DND-41 (cell line): Measurements from ENCODE around the gene UTS2.

ENCODE experiments used
- ATAC-seq: fragments of 200-7000 bp; cut with Tn5 transposase; 3 replicates; pipeline ENCODE4 v1.9.1; 2021; ENCODE audit warnings: low read depth; ENCODE audit not compliant: insufficient read depth
- DNase-seq: peaks from one replicate; pipeline ENCODE4 v3.0.0-alpha.2; 2020
- H2AFZ ChIP-seq: 2 replicates; pipeline ENCODE4 v1.6.0; 2012; ENCODE audit warnings: low read depth, low read length
- H3K27ac ChIP-seq: 2 replicates; pipeline ENCODE4 v1.5.1; 2012; ENCODE audit warnings: low read length, inconsistent platforms
- H3K27me3 ChIP-seq: fragments of 200-600 bp; sonication (generic); 2 replicates; pipeline ENCODE4 v1.6.0; 2012; ENCODE audit warnings: low read length, mild to moderate bottlenecking, inconsistent platforms; ENCODE audit not compliant: insufficient read depth, poor library complexity
- H3K36me3 ChIP-seq: 2 replicates; pipeline ENCODE4 v1.5.1; 2012; ENCODE audit warnings: low read length, inconsistent platforms; ENCODE audit not compliant: insufficient read depth
- H3K4me1 ChIP-seq: 2 replicates; pipeline ENCODE4 v1.5.1; 2012; ENCODE audit warnings: mild to moderate bottlenecking, low read length; ENCODE audit not compliant: insufficient read depth
- H3K4me2 ChIP-seq: 2 replicates; pipeline ENCODE4 v1.6.0; 2012; ENCODE audit warnings: mild to moderate bottlenecking, moderate library complexity, low read length, inconsistent platforms; ENCODE audit not compliant: insufficient read depth
- H3K4me3 ChIP-seq, 2 experiments: fragments of 200-600 bp in 1 of 2; shearing (Covaris generic) in 1 of 2; 2 replicates each; pipeline ENCODE4 v1.5.1; 2012 to 2016; ENCODE audit warnings: inconsistent platforms in 2 of 2, low read length in 2 of 2, mild to moderate bottlenecking in 2 of 2, low read depth in 1 of 2, moderate library complexity in 1 of 2
- H3K79me2 ChIP-seq: 2 replicates; pipeline ENCODE4 v1.6.0; 2012; ENCODE audit warnings: low read length, inconsistent platforms; ENCODE audit not compliant: insufficient read depth
- H3K9ac ChIP-seq: 2 replicates; pipeline ENCODE4 v1.6.0; 2012; ENCODE audit warnings: low read depth, mild to moderate bottlenecking, inconsistent platforms, low read length, moderate library complexity
- H3K9me3 ChIP-seq: 2 replicates; pipeline ENCODE4 v1.5.1; 2012; ENCODE audit warnings: low read length, moderate library complexity, mild to moderate bottlenecking, inconsistent platforms; ENCODE audit not compliant: insufficient read depth, severe bottlenecking
- H4K20me1 ChIP-seq: 2 replicates; pipeline ENCODE4 v1.6.0; 2012; ENCODE audit warnings: low read length; ENCODE audit not compliant: insufficient read depth
- CTCF ChIP-seq: IDR thresholded peaks from 2 replicates; pipeline ENCODE4 v1.5.1; 2012; ENCODE audit warnings: borderline replicate concordance, low read length, moderate library complexity, mild to moderate bottlenecking; ENCODE audit not compliant: poor library complexity, severe bottlenecking; ENCODE audit errors: extremely low read depth
- EZH2 ChIP-seq: IDR thresholded peaks from 3 replicates; pipeline ENCODE4 v1.6.1; 2012; ENCODE audit warnings: borderline replicate concordance, low read depth, mild to moderate bottlenecking, moderate library complexity, low read length, inconsistent platforms; ENCODE audit not compliant: severe bottlenecking

Gene UTS2

GRCh38 chr1:7890853-7891252 is 38.0 kb upstream of the UTS2 start:
- H2AFZ ChIP-seq = no peak overlapping the region
- H3K4me2 ChIP-seq = no peak overlapping the region
- DNase-seq = no peak
- no peak for ATAC-seq
- TF ChIP-seq EZH2 (no peak), CTCF (no peak)
- H4K20me1 ChIP-seq = no peaks in the 10 kb centered on the region
- H3K4me3 ChIP-seq = no peak overlapping the region
- H3K79me2 ChIP-seq = no peaks in the 10 kb centered on the region
- H3K4me1 ChIP-seq = no peaks in the 10 kb centered on the region
- H3K36me3 ChIP-seq = no peaks in the 10 kb centered on the region
- H3K9me3 ChIP-seq = no peaks in the 10 kb centered on the region
- no peak overlapping the region for H3K9ac ChIP-seq
- H3K27ac ChIP-seq = no peak overlapping the region
- H3K27me3 ChIP-seq = no peaks in the 10 kb centered on the region

GRCh38 chr1:7888248-7889081 is 35.6 kb upstream of the UTS2 start:
- TF ChIP-seq EZH2 (no peak), CTCF (no peak)
- Histone ChIP-seq H3K4me1 (no peaks in the 10 kb centered on the region), H3K79me2 (no peaks in the 10 kb centered on the region), H3K9ac (no peak overlapping the region), H3K4me3 (no peak overlapping the region), H3K27me3 (no peaks in the 10 kb centered on the region), H3K9me3 (no peaks in the 10 kb centered on the region), H3K27ac (no peak overlapping the region), H4K20me1 (no peaks in the 10 kb centered on the region), H3K4me2 (no peak overlapping the region), H3K36me3 (no peaks in the 10 kb centered on the region), H2AFZ (no peak overlapping the region)
- no peak for DNase-seq
- no peak for ATAC-seq

GRCh38 chr1:7886405-7886745 is 33.5 kb upstream of the UTS2 start:
- H4K20me1 ChIP-seq = no peaks in the 10 kb centered on the region

More at GRCh38 chr1:7886405-7886745, 33.5 kb upstream of the UTS2 start:
- Histone ChIP-seq H3K36me3 (no peaks in the 10 kb centered on the region), H3K9me3 (no peaks in the 10 kb centered on the region), H3K79me2 (no peaks in the 10 kb centered on the region), H2AFZ (no peak overlapping the region), H3K27me3 (no peaks in the 10 kb centered on the region), H3K9ac (no peak overlapping the region), H3K4me1 (no peaks in the 10 kb centered on the region), H3K27ac (no peak overlapping the region), H3K4me3 (no peak overlapping the region), H3K4me2 (no peak overlapping the region)
- no peak for ATAC-seq
- DNase-seq = no peak
- no peak for TF ChIP-seq EZH2
- TF ChIP-seq CTCF = no peak
